Activated CD4-positive, alpha-beta T cell treated with anti-CD3 and anti-CD28 coated beads, Interleukin-2, Interleukin-6, amounts not matched to agents 100 ng/mL and 50 ng/mL, durations not matched to agents 16 hours and 8 hours (primary cell): ENCODE measurements around the gene CKAP2.
"Not testable (repeated sequence)": the region's sequence is repeated elsewhere in the genome, so short reads cannot be mapped to it uniquely, and the experiment has no call there.

Experiments
- DNase-seq: peaks from one replicate; pipeline ENCODE4 v3.0.0-alpha.2; 2020

Gene CKAP2

GRCh38 chr13:52451135-52451804 is 4.0 kb upstream of the CKAP2 start:
- DNase-seq: no peak

DNA sequence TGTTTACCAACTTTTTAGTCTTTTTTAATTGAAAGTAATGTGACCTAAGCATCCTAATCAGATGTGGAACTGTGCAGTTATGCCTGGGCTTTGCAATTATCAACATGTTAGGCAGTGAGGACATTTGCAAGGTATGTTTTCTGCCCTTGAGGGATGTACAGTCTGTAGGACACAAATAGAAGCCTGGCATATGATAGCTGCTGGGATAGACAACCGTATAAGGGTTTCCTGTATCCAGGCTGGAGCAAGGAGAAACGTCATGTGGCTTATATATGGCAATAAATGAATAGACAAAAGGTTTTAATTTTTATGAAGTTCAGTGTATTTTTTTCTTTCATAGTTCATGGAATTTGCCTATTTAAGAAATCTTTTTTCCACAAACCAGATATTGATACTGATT is 2.8 kb upstream of the CKAP2 start:
- DNase-seq: no peak

DNA sequence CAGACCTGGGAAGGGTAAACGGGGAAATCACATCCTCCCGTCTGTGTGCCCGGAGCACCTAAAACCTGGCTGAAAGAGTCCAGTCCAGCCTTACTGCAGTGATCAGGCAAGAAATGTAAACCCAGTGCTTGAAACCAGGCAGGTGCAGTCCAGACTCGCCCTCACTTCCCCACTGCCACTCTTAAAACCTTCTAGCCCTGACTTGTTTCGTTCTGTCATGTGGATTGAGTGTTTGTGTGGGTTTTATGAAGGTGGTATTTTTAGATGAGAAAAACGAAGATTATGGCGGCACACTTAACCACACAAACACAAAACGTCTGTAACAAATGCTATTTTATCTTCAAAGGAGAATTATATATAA is 839 bp upstream of the CKAP2 start:
- DNase-seq: peak; percentile 19

DNA sequence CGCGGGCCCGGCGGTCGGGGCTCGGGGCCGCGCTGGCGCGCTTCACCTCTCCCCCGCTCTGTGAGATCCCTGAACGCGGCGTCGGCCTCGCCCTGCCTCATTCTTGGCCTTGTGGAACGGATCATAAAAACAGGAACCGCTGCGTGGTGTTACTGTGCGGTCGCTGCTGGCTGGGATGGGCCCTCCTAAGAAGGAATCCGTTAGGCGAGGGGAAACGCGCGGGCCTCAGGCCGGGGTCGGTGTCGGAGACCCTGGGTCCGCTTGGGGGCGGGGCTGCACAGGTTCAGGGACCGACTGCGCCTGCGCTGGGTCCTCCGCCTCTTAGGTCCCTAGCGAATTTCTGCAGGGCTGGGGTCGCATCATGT is 381 bp downstream of the CKAP2 start:
- DNase-seq: peak; percentile 83

GRCh38 chr13:52459668-52460067 is 4.4 kb downstream of the CKAP2 start:
- DNase-seq: no peak

GRCh38 chr13:52461265-52461664 is 6.0 kb downstream of the CKAP2 start:
- peak; percentile 40 for DNase-seq

DNA sequence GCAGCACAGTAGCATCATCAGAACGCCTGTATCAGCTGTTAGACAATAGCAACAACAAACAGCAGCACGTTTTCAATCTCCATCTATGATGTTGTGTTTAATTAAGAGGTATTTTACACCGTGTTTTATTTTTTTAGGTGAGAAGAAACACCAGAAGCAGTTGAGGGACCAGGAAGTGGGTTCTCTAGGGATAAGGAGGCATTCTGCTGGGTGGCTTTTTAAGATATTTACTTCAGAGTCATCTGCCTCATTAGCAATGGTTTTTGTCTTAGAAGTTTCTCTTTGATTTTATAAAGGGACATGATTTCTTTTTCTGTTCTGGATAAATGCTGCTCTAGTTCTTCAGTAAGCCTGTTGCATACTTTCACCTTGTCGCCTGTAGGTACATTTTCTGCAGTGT is 8.2 kb downstream of the CKAP2 start:
- DNase-seq: no peak

- not testable (repeated sequence) for DNase-seq
These were observed 13.2 kb downstream of the CKAP2 start for GRCh38 chr13:52468487-52468886.

GRCh38 chr13:52480677-52481428 is 25.6 kb downstream of the CKAP2 start:
- DNase-seq: not testable (repeated sequence)

- DNase-seq: not testable (repeated sequence)
These were observed 31.8 kb downstream of the CKAP2 start for GRCh38 chr13:52487078-52487477.

- DNase-seq: not testable (repeated sequence)
These were observed 33.5 kb downstream of the CKAP2 start for GRCh38 chr13:52488763-52489162.

- not testable (repeated sequence) for DNase-seq
These were observed 35.7 kb downstream of the CKAP2 start for GRCh38 chr13:52491015-52491414.

DNA sequence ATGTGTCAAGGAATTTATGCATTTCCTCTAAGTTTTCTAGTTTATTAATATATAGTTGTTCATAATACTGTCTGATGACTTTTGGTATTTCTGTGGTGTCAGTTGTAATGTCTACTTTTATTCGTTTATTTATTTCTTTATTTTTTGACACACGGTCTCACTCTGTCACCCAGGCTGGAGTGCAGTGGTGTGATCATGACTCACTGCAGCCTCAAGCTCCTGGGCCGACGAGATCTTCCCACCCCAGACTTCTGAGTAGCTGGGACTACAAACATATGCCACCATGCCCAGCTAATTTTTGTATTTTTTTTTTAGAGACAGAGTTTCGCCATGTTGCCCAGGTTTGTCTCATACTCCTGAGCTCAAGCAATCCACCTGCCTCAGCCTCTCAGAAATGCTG is 39.0 kb downstream of the CKAP2 start:
- DNase-seq: not testable (repeated sequence)

GRCh38 chr13:52497979-52498378 is 42.7 kb downstream of the CKAP2 start:
- not testable (repeated sequence) for DNase-seq

DNA sequence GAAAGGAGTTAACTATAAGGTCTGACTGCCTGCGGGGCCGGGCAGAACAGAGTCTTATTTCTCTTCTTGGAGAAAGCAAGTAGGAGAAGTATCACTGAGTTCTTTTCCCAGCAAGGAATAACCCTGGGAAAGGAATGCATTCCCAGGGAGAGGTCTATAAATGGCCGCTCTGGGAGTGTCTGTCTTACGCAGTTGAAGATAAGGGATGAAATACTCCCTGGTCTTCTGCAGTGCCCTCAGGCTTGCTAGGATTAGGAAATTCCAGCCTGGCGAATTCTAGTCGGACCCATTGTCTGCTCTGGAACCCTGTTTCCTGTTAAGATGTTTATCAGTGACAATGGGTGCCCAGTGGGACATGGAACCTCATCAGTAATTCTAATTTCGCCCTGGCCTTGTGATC is 47.0 kb downstream of the CKAP2 start:
- DNase-seq: not testable (repeated sequence)

DNA sequence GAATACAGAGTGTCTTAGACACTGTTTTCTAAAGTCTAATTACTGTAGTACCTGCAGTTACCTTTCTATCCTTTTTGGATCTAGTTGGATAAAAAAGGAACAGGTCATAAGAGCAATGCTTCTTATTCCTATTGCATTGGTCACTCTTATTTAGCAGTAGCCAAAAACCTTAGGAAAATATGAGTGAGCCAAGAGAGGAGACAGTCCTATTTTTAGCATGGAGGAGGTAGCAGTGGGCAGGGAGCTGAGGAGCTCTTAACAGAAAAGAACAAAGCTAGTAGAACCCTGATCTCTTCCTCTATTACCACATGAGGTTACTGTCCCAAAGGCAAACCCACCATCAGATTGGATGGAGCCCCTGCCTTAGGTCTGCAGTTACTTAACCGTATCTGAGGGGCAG is 50.6 kb downstream of the CKAP2 start:
- DNase-seq: not testable (repeated sequence)

- DNase-seq: not testable (repeated sequence)
These were observed 54.3 kb downstream of the CKAP2 start for GRCh38 chr13:52509532-52509931.

- not testable (repeated sequence) for DNase-seq
These were observed 55.0 kb downstream of the CKAP2 start for GRCh38 chr13:52510221-52510797.

DNA sequence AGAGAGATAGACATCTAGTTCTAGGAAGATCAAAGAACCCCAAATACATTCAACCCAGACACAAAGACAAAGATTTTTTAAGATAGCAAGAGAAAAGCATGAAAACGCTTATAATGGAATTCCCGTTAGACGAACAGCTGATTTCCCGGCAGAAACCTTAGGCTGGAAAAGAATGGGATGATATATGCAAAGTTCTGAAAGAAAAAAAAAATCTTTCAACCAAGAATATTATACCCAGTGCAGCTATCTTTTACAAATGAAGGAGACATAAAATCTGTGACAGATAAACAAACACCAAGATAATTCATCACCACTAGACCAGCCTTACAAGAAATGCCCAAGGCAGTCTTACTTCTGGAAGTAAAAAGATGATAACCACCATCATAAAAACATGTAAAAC is 56.3 kb downstream of the CKAP2 start:
- not testable (repeated sequence) for DNase-seq

GRCh38 chr13:52513957-52514596 is 58.8 kb downstream of the CKAP2 start:
- peak; percentile 59 for DNase-seq

- not testable (repeated sequence) for DNase-seq
These were observed 68.0 kb downstream of the CKAP2 start for GRCh38 chr13:52523323-52523722.
